GM10266 (cell line): Measurements from ENCODE around the gene CATSPERZ.

Experiments used
- DNase-seq: peaks from one replicate; pipeline ENCODE4 v3.0.0; 2012; ENCODE audit errors: extremely low spot score
- CTCF ChIP-seq: IDR thresholded peaks from 2 replicates; pipeline ENCODE4 v1.5.1; 2012; ENCODE audit warnings: mild to moderate bottlenecking, low read depth; ENCODE audit not compliant: control insufficient read depth, insufficient read depth; ENCODE audit errors: missing control alignments

The CATSPERZ gene

GRCh38 chr11:64352099-64352994 lies 52.2 kb downstream of the CATSPERZ start:
- no peak for DNase-seq
- no peak for TF ChIP-seq CTCF

- no peak for TF ChIP-seq CTCF
- no peak for DNase-seq
These were observed 53.0 kb downstream of the CATSPERZ start for GRCh38 chr11:64352995-64353714.

GRCh38 chr11:64353715-64354506 lies 53.8 kb downstream of the CATSPERZ start:
- no peak for TF ChIP-seq CTCF
- no peak for DNase-seq
